Inflammatory macrophage treated with lipopolysaccharide for 1 hour (primary cell): ENCODE data around the gene ADH4.
"Not testable (repeated sequence)": the region's sequence is repeated elsewhere in the genome, so short reads cannot be mapped to it uniquely, and the experiment has no call there.

ENCODE experiments used
- DNase-seq, 2 donors: peaks; one replicate each; pipeline ENCODE4 v3.0.0-alpha.2; 2020 to 2022

Gene ADH4

DNA sequence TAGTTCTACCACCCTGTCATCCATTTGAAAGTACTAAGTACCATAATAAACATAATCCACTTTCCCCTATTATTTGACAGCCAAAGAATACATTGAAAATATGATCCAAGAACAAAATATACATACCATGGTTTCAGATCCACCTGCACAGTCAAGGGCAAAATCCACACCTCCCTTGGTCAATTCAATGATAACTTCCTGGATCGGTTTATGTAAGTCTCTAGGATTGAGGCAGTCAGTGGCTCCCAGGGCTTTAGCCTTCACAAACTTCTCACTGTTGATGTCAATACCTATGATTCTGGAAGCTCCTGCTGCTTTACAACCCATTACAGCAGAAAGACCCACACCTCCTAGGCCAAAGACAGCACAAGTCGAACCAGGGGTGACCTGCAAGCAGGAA is 12.7 kb downstream of the ADH4 start:
- DNase-seq, result no peak

- no peak for DNase-seq
Measured at GRCh38 chr4:99126376-99126775, 17.7 kb downstream of the ADH4 start.

DNA sequence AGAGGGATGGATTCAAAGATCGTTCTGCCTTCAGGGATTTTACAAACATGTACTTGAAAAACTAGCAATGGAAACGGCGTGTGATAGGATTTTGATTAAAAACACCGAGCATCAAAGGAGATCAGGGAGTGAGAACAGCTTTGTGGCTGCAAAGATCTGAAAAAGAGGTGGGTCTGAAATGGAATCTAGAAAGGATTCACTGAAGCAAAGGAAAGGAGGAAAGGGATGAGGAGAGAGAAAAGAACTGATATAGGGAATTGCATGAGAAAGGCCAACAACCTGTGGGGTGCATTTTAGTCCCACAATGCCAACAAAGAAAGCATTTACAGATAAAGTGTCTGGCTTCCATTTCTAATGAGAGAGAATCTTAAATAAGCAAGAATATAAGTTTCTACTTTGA is 23.1 kb downstream of the ADH4 start:
- no peak for DNase-seq

- DNase-seq, result no peak
Measured at GRCh38 chr4:99120501-99120900, 23.6 kb downstream of the ADH4 start.

- peak in 1 of 2 donors; percentile 29 for DNase-seq
Measured at GRCh38 chr4:99117876-99118693, 26.0 kb downstream of the ADH4 start.

DNA sequence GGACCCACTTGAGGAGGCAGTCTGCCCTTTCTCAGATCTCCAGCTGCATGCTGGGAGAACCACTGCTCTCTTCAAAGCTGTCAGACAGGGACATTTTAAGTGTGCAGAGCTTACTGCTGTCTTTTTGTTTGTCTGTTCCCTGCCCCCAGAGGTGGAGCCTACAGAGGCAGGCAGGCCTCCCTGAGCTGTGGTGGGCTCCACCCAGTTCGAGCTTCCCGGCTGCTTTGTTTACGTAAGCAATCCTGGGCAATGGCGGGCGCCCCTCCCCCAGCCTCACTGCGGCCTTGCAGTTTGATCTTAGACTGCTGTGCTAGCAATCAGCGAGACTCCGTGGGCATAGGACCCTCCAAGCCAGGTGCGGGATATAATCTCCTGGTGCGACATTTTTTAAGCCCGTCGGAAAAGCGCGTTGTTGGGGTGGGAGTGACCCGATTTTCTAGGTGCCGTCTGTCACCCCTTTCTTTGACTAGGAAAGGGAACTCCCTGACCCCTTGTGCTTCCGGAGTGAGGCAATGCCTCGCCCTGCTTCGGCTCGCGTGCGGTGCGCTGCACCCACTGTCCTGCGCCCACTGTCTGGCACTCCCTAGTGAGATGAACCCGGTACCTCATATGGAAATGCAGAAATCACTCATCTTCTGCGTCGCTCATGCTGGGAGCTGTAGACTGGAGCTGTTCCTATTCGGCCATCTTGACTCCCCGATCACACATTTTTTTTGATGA is 26.8 kb downstream of the ADH4 start:
- DNase-seq, result not testable (repeated sequence)

DNA sequence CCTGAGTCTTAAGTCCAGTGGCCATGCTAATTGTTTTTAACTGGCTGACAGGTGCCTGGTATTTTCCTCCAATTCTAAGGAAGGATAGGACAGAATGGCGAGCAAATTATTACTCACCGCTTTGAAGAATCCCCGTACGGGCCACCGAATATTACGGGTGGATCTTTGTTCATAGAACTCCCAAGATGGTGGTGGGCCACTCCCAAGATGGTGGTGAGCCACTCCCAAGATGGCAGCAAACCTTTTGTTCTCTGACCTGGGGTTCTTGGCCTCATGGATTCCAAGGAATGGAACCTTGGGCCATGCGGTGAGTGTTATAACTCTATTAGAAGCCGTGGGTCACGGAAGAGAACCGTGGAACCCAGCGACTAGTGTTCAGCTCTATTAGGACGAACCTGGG is 34.8 kb downstream of the ADH4 start:
- not testable (repeated sequence) for DNase-seq

DNA sequence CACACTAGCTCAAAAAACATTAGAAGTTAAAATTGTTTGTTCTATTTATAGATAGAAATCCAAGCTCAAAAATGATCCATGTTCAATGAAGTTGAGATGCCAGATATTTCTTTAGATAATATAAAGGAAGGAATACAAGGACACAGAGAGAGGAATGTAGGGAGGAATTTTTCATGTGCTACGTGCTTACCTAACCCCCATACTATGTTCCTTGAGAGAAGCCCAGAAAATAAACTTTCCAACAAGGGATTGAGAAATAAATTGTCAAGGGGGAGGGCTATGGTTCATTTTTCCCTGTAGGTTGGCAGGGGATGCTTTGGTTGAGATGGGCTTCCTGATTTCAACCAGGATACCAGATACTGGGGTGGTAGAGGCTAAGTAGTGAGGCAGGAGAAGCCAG is 39.9 kb downstream of the ADH4 start:
- no peak for DNase-seq

GRCh38 chr4:99103166-99103565 is 40.9 kb downstream of the ADH4 start:
- DNase-seq, result no peak

- DNase-seq, result no peak
Measured at GRCh38 chr4:99102634-99103033, 41.5 kb downstream of the ADH4 start.

DNA sequence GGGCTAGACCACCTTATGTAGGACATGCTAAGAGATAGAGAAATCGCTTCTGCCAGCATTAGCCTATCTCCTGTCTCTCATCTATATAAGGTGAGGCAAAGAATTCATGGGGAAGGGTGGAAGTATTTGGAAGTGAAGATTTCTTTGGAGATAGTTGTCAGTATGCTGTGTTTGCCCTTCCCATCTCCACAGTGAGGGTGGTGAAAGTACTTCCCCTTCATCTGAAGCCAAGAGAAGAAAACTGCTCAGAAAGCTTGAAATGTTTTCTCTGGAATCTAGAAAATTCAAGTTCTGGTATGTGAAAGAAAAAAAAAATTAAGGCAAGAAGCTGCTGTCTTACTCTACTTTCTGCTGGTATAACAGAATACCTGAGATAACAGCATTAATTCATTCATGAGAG is 43.2 kb downstream of the ADH4 start:
- DNase-seq, result no peak

DNA sequence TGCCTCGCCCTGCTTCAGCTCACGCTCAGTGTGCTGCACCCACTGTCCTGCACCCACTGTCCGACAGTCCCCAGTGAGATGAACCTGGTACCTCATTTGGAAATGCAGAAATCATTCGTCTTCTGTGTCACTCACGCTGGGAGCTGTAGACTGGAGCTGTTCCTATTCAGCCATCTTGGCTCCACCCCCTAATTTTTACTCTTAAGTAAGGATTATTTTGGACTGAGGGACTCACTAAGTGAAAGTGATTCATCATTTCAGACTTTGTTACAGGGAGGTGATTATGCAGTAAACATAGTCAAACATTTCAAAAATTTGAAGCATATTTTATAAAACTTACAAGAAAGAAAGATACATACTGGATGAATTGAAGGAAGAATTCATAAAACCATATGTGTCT is 44.3 kb downstream of the ADH4 start:
- DNase-seq, result not testable (repeated sequence)

DNA sequence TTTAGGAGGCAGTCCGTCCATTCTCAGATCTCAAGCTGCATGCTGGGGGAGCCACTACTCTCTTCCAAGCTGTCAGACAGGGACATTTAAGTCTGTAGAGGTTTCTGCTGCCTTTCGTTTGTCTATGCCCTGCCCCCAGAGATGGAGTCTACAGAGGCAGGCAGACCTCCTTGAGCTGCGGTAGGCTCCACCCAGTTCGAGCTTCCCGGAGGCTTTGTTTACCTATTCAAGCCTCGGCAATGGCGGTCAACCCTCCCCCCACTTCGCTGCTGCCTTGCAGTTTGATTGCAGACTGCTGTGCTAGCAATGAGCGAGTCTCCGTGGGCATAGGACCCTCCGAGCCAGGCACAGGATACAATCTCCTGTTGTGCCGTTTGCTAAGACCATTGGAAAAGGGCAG is 44.8 kb downstream of the ADH4 start:
- no peak for DNase-seq

- not testable (repeated sequence) for DNase-seq
Measured at GRCh38 chr4:99091841-99092240, 52.3 kb downstream of the ADH4 start.

GRCh38 chr4:99091216-99091575 is 52.9 kb downstream of the ADH4 start:
- no peak for DNase-seq

- no peak for DNase-seq
Measured at GRCh38 chr4:99090481-99091215, 53.4 kb downstream of the ADH4 start.

DNA sequence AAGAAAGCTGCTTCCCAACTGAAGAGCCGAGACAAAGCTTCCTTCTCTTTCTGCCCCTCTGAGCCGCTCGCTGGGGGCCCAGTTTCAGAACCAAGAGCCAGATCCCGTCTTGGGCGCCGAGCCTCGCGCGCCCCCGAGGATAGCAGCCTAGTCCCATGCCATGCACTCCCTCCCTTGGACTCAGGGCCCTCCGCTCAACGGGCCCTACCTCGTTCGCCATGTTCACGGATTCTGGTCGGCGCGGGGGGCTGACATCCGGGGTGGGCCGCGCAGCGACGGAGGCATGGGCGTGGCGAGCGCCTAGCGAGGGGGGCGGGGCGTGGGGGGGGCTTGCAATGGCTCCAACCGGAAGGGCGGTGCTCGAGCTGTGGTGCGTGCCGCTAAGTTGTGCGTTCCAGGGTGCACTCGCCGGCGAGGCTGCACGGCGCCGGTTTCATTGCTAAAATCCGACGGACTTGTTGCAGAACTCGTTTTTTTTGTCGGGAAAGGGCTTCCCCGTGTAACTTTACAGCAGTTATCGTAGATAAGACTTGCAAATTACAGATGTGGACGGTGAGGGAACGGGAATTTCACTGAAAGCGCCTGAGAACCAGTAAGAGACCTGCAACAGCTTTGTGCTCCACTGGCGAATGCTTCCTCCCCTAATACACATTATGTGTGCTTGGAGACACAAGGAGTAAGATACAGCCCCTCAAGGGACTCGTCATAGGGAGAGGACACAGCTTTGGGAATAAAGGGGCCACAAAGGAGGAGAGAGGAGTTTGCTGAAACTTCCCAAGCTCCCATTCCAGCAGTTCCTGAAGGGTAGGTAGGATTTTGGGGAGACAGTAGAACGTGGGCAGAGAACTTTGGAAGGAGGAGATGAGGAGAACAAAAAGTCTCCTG is 55.4 kb downstream of the ADH4 start, which contains the start of gene ADH5:
TSS of gene ADH5 (minus strand) at position 308 of the 885 bp plus-strand sequence. CDS start at position 220, 88 bp downstream.
- peak; percentile 69 to 74 for DNase-seq

DNA sequence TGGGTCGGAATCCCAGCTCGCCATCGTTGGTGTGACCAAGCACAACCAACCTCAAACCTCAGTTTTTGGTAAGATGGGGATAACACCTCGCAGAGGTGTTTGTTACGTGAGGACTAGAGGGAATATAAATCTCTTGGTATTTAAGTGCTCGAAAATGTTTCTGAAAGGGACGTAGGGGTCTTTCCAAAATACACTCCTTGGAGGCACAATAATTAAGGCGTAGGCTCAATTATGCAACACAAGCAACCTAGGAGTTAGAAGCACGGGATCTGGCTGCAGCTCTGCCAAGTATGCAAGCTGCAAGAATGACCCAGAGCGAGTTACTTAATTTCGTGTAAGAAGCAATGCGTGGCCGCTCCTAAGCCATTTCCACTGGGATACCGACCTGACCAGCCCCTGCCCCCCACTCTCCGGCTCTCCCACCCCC is 56.1 kb downstream of the ADH4 start:
- DNase-seq, result peak; percentile 65 to 82

DNA sequence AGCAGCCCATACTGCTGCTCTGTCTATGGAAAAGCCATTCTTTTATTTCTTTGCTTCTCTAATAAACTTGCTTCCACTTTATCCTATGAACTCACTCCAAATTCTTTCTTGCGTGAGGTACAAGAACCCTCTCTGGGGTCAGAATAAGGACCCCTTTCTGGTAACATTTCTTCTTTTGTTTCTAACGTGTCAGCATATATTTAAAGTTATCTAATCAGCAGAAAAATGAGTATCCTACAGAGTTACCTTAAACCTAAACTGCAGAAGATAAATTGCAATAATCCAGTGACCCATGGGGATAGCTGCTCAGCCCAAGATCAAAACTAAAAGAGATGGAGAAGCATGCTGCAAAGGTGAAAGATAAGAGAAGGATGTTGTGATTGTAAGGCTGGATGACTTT is 59.5 kb downstream of the ADH4 start:
- DNase-seq, result no peak

DNA sequence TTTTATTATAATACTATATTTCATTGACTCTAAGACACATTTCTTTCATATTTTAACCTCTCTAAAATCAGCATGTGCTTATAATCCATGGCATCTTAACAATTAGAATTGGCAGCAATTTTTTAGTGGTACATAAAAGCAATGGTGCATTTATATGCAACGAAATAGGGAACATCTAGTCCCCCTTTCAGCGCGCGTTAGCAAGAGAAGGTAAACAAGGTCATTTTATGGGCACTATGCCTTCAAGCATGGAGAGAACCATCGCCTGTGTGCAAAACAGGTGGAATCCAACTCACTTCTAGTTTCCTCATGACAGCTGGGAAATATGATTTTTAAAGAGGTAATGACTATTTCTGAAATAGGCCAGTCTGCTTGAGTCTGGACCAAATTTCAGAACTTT is 61.9 kb downstream of the ADH4 start:
- no peak for DNase-seq

- DNase-seq, result not testable (repeated sequence)
Measured at GRCh38 chr4:99080869-99081268, 63.2 kb downstream of the ADH4 start.

GRCh38 chr4:99079625-99080295 is 64.3 kb downstream of the ADH4 start:
- no peak for DNase-seq
